Activated CD4-positive, alpha-beta T cell treated with anti-CD3 and anti-CD28 coated beads, Interleukin-2, amount 50 U/mL, for 4 hours (primary cell): ENCODE results near the gene WNT11.

Source experiments
- DNase-seq, 2 experiments: peaks; one replicate each; pipeline ENCODE4 v3.0.0-alpha.2; 2020

Gene WNT11

DNA sequence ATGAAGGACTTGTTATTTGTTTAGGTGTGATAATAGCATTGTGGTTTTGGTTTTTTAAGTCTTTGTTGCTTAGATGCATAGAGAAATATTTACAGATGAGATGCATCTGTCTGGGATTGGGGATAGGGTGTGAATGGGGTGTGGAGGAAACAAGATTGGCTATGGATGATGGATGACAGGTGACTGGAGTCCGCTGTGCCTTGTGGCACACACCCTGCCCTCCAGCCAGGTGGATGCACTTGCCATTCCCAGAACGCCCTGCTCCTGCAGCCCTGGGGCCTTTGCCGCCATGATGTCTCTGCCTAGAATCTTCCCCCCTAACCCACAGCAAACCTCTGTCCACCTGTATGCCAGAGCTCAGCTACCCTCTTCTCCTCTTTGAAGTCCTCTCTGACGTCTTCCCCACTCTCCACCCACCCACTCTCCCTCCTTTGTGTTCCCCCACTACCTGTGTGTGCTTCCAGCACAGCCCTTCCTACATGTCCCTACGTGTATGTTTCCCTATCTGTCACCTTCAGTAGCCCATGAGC, 54.7 kb downstream of the WNT11 start:
- DNase-seq = no peak

DNA sequence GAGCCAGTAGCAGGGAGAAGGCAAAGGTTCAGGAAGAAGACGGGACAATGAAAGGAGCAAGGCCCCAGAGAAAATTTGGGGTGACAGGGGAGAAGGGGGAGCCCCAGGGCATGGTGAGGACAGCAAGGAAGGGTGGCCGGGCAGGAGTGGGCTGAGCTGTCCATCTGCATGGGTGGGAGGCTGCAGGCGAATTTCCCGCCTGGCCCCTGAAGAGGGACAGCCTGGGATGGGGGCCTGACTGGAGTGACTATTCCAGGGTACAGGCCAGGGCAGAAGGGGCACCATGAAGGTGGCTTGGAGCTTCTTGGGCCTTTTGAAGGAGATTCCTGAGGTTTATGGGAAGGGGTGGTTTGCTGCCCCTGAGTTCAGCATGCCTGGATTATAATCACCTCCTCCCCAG, 56.2 kb downstream of the WNT11 start:
- DNase-seq = no peak

DNA sequence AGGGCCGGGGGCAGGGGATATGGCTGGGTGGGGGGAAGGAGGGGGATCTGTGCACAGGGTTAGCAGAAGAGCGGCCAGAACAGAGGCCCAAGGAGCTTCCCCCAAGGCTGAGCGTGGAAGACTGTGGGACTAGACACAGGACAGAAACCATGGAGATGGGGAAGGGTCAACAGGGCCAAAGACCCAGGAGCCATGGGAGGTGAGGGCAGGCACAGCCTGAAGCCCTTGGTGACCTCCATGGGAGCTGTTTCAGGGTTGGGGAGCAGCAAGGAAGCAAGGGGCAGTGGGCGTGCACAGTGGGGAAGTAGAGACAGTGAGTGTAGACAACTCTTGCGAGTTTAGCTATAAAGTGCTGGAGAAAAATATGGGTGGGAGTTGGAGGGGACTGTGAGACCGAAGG, 56.6 kb downstream of the WNT11 start:
- no peak for DNase-seq

DNA sequence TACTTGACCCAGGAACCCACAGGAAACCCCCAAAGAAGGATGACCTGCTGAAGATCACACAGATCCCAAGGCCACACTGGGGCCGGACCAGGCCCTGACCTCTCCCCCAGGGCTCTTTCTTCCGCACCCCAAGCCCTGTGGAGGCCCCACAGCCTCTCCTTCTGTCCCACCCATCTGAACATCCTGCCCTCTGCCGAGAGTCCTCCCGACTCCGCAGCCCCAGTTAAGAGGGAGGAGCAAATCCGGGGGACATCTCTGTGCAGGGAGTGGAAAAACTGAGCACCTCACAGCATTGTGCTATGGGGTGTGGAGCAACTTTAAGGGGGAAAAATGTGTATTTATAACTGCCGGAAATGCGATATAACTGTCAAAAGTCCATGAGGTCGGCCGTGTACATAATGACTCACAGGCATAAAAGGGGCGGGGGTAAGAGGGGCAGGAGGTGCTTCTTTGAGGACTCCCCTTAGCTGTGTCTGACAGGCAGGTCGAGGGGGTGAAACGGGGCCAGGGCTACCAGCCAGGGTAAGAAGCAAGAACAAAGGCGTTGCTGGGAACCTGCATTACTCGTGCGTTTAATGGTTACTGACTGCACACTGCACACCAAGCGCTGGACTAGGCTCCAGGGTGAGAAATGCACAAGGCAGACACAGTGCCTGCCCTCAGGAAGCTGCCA, 57.2 kb downstream of the WNT11 start:
- DNase-seq = no peak

DNA sequence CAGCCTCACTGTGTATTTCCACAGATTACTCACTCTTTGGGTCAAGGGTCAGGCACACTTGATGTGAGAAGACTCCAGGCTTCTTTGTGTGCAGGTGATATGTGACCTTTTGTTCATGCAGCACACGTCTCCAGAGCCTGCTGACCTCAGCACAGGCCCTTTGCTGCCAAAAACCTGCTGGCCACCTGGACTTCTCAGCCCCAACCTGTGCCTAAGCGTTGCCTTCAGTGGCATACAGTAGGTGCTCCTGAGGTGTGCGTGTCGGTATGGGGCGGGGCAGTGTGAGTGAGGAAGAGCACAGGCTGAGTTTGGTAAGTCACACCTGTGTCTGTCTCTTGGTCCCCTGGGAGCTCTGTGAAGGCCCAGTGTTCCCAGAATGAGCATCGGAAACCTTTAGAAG, 58.1 kb downstream of the WNT11 start:
- DNase-seq = no peak

DNA sequence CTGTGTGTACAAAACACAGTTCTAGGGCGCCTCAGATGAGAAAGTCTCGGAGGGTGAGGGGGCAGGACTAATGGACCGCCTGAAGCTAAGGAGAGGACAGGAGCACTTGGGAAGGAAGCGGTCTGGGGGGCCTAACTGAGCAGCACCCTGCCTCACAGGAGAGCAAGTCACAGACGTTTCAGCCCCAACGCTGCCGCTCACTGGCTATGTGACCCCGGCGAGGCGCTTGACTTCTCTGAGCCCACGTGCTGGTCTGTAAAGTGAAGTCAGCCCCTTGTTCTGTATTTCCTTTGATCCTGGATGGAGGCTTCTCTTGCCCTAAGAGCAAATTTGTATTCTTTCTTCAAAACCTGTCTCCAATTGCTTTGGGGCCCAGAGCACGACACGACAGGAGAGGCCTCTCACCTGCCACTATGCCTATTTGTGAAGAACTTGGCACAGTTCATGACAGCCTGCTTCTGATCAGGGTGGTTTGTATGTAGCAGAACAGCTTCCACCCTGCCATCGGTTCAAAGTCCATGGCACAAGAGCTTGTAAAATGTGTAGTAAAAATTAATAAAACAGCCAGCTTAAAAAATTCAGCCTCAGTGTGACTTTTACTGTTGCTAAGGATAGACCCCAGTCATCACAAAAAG, 59.1 kb downstream of the WNT11 start:
- no peak for DNase-seq

DNA sequence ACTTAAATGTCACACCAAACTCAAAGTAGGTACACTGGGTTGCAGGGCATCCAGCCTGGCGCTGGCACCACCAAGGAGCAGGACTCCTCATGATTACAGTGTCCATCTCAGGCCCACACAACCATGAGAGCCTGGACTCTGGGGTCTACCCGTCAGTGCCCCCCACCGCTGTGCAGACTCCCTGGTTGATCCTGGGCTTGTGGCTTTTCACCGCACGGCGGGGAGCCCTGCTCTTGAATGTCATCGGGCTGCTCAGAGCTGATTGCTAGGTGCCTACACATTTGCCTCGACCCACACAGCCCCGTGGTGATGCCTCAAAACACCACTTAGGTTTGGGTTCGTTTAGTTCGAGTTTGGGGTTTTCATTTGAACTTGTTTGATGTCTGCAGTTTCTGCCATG, 63.0 kb downstream of the WNT11 start:
- no peak for DNase-seq

DNA sequence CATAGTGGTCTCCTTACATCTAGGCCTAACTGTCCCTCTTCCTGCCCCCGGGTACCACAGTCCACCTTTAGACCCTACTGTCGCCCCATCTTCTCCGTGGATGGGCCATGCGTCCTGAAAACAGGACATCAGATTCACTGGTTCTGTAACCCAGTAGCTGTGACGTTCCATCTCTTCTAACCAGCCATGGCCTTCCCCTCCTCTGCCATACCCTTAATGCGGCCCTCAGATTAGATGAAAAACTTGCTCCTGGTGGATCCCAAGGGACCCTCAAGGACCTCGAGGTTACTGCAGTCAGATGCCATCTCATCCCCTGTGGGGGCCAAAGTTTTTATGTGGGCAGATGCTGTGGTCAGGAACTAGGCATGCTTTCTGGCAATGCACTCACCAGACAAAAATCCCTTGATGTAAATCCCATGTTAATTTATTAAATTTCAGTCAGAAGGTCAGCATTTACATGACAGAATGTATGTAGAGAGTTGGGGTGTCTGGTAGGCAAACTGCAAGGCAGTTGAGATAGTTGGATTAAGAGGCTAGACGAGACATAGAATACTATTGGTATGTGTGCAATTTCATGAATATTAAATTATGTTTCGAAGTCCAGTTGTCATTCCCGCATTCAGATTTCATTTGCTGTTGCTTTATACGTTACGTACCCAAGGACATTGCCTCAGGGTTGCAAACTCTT, 64.3 kb downstream of the WNT11 start:
- DNase-seq = no peak

DNA sequence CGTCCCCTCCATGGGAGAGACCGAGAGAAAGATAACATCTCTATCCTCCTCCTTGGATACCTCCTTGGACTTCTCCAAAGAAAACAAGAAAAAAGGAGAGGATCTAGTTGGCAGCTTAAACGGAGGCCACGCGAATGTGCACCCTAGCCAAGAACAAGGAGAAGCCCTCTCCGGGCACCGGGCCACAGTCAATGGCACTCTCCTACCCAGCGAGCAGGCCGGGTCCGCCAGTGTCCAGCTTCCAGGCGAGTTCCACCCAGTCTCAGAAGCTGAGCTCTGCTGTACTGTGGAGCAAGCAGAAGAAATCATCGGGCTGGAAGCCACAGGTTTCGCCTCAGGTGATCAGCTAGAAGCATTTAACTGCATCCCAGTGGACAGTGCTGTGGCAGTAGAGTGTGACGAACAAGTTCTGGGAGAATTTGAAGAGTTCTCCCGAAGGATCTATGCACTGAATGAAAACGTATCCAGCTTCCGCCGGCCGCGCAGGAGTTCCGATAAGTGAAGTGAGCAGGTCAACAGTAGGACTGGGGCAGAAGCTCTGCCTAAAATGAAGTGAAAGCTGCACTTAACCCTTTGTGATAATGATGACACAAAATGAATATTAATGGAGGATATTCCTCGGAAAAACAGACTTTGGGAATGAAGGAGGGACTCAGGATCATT, 65.3 kb downstream of the WNT11 start:
- DNase-seq = no peak

DNA sequence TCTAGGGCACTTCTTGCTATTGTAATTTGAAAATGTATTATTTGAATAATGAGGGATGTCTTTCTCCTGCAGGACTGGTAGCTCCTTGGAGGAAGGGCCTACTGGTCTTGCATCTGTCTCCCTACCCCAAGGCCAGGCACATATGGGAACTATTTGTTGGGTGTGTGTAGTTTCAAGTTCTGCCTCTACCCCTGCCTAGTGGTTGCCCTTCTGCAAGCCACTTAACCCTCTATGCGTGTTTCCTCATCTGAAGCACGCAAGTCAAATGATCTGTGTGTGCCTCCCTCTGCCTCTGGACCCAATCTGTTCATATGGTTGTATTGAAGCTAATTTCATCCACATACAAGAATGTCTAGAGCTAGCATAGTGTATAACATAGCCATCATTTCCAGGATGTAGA, 67.0 kb downstream of the WNT11 start:
- no peak for DNase-seq
